Chondrocyte (in vitro differentiated cells): Measurements from ENCODE around the gene PPARA. TPM values are rescaled to one million over a fixed set of nuclear protein-coding genes. Genes with fewer than 3 reads are reported as not detected.

Experiments
- DNase-seq: peaks from one replicate; pipeline ENCODE4 v3.0.0; 2021; ENCODE audit warnings: mixed read lengths, low spot score
- H3K27ac Mint-ChIP-seq: one replicate; pipeline ENCODE4 v1.8.0; 2021; ENCODE audit warnings: mild to moderate bottlenecking, moderate library complexity, mixed read lengths; ENCODE audit not compliant: unreplicated experiment
- H3K27me3 Mint-ChIP-seq: 2 replicates; pipeline ENCODE4 v1.8.0; 2021; ENCODE audit warnings: low read depth, mixed read lengths
- H3K36me3 Mint-ChIP-seq: 2 replicates; pipeline ENCODE4 v1.8.0; 2021; ENCODE audit warnings: low read depth, mixed read lengths
- H3K4me1 Mint-ChIP-seq: 2 replicates; pipeline ENCODE4 v1.8.0; 2021; ENCODE audit warnings: low read depth, mild to moderate bottlenecking, mixed read lengths
- H3K4me3 Mint-ChIP-seq: one replicate; pipeline ENCODE4 v1.8.0; 2021; ENCODE audit warnings: mild to moderate bottlenecking, moderate library complexity, mixed read lengths; ENCODE audit not compliant: unreplicated experiment
- H3K9me3 Mint-ChIP-seq: 2 replicates; pipeline ENCODE4 v1.8.0; 2021; ENCODE audit warnings: low read depth, mixed read lengths
- CTCF ChIP-seq: fragments of 200-600 bp; sonication (generic); IDR thresholded peaks from 2 replicates; pipeline ENCODE4 v1.5.0; 2021; ENCODE audit warnings: antibody characterized with exemption, mild to moderate bottlenecking, moderate library complexity
- total RNA-seq: library from RNA; stranded (reverse); gene quantifications from 3 replicates; pipeline ENCODE4 v1.2.1, GENCODE V29; 2021

The PPARA gene
- total RNA-seq, 1 donor from 2014 or later: 16.0 TPM

- TF ChIP-seq CTCF: no peak
- Mint-ChIP-seq H3K36me3 (peaks cover 32% of the 10 kb centered on the region), H3K4me1 (no peaks in the 10 kb centered on the region), H3K27ac (no peak overlapping the region), H3K27me3 (no peaks in the 10 kb centered on the region), H3K9me3 (peaks cover 10% of the 10 kb centered on the region), H3K4me3 (no peak overlapping the region)
- no peak for DNase-seq
Measured at GRCh38 chr22:46185283-46185682, 35.0 kb downstream of the PPARA start.

GRCh38 chr22:46187862-46188261, 37.5 kb downstream of the PPARA start:
- DNase-seq: no peak
- Mint-ChIP-seq H3K36me3 (peaks cover 20% of the 10 kb centered on the region), H3K9me3 (peaks cover 2% of the 10 kb centered on the region), H3K27me3 (no peaks in the 10 kb centered on the region), H3K4me1 (no peaks in the 10 kb centered on the region), H3K27ac (no peak overlapping the region), H3K4me3 (no peak overlapping the region)
- TF ChIP-seq CTCF: no peak

GRCh38 chr22:46192210-46192993, 42.1 kb downstream of the PPARA start:
- Mint-ChIP-seq H3K4me3 (no peak overlapping the region), H3K27ac (no peak overlapping the region), H3K36me3 (peaks cover 4% of the 10 kb centered on the region), H3K4me1 (peaks cover 7% of the 10 kb centered on the region), H3K9me3 (peaks cover 2% of the 10 kb centered on the region), H3K27me3 (no peaks in the 10 kb centered on the region)
- no peak for DNase-seq
- TF ChIP-seq CTCF: no peak

- Mint-ChIP-seq H3K9me3 (peaks cover 2% of the 10 kb centered on the region), H3K27ac (no peak overlapping the region), H3K36me3 (peaks cover 3% of the 10 kb centered on the region), H3K4me3 (no peak overlapping the region), H3K27me3 (no peaks in the 10 kb centered on the region), H3K4me1 (peaks cover 7% of the 10 kb centered on the region)
- TF ChIP-seq CTCF: no peak
- DNase-seq: no peak
Measured at GRCh38 chr22:46193898-46194310, 43.6 kb downstream of the PPARA start.

GRCh38 chr22:46195487-46196165, 45.3 kb downstream of the PPARA start:
- DNase-seq: no peak

More at GRCh38 chr22:46195487-46196165, 45.3 kb downstream of the PPARA start:
- Mint-ChIP-seq H3K4me1 (peaks cover 7% of the 10 kb centered on the region), H3K4me3 (no peak overlapping the region), H3K9me3 (peaks cover 2% of the 10 kb centered on the region), H3K36me3 (peaks cover 10% of the 10 kb centered on the region), H3K27me3 (no peaks in the 10 kb centered on the region), H3K27ac (no peak overlapping the region)
- TF ChIP-seq CTCF: no peak
